ENCODE results near the gene UBAC1.
"Not testable (repeated sequence)": the region's sequence is repeated elsewhere in the genome, so short reads cannot be mapped to it uniquely, and the experiment has no call there.

UBAC1 gene

GRCh38 chr9:135976944-135977343 is 15.8 kb upstream of the UBAC1 start:
- DNase-seq = no peak

- no peak for DNase-seq
Observed at GRCh38 chr9:135976531-135976930, 15.4 kb upstream of the UBAC1 start.

GRCh38 chr9:135975834-135976233 is 14.7 kb upstream of the UBAC1 start:
- DNase-seq = no peak

GRCh38 chr9:135974220-135974573 is 13.0 kb upstream of the UBAC1 start:
- no peak for DNase-seq

GRCh38 chr9:135973277-135974219 is 12.4 kb upstream of the UBAC1 start:
- DNase-seq = no peak

- DNase-seq = no peak
Observed at GRCh38 chr9:135971892-135972291, 10.7 kb upstream of the UBAC1 start.

- DNase-seq = no peak
Observed at GRCh38 chr9:135971111-135971766, 10.1 kb upstream of the UBAC1 start.

GRCh38 chr9:135970128-135970815 is 9.1 kb upstream of the UBAC1 start:
- no peak for DNase-seq

GRCh38 chr9:135969064-135969683 is 8.0 kb upstream of the UBAC1 start:
- DNase-seq = no peak

GRCh38 chr9:135968601-135969000 is 7.4 kb upstream of the UBAC1 start:
- DNase-seq = no peak

- DNase-seq = no peak
Observed at GRCh38 chr9:135968083-135968476, 6.9 kb upstream of the UBAC1 start.

GRCh38 chr9:135966916-135967260 is 5.7 kb upstream of the UBAC1 start:
- not testable (repeated sequence) for DNase-seq

GRCh38 chr9:135965124-135965756 is 4.1 kb upstream of the UBAC1 start:
- DNase-seq = no peak

GRCh38 chr9:135963938-135964337 is 2.8 kb upstream of the UBAC1 start:
- no peak for DNase-seq

- DNase-seq = no peak
Observed at GRCh38 chr9:135963338-135963737, 2.2 kb upstream of the UBAC1 start.

GRCh38 chr9:135962696-135963307 is 1.6 kb upstream of the UBAC1 start:
- DNase-seq = no peak

- DNase-seq = no peak
Observed at GRCh38 chr9:135961811-135962695, 880 bp upstream of the UBAC1 start.

- no peak for DNase-seq
Observed at GRCh38 chr9:135960411-135961276, 529 bp downstream of the UBAC1 start.

GRCh38 chr9:135959814-135960213 is 1.4 kb downstream of the UBAC1 start:
- DNase-seq = no peak

GRCh38 chr9:135958485-135958884 is 2.7 kb downstream of the UBAC1 start:
- no peak for DNase-seq
